ENCODE measurements around the gene RPL15.
A peak's percentile ranks its signal among the peaks of the same experiment; 100 is the strongest.

The RPL15 gene

GRCh38 chr3:23932571-23932970, 15.6 kb downstream of the RPL15 start:
- Histone ChIP-seq H3K4me1 (ENCODE audit: control insufficient read depth in 1 of 2, insufficient read depth in 2 of 2, low read length in 2 of 2) (no peaks in the 10 kb centered on the region), H3K27ac (ENCODE audit: low read length) (no peak overlapping the region), H3K36me3 (ENCODE audit: control insufficient read depth in 1 of 2, insufficient read depth in 2 of 2, low read length in 2 of 2) (no peaks in the 10 kb centered on the region), H3K4me3 (ENCODE audit: low read depth in 1 of 2, low read length in 2 of 2) (no peak overlapping the region), H3K27me3 (ENCODE audit: low read depth, low read length) (no peaks in the 10 kb centered on the region), H3K9me3 (ENCODE audit: control insufficient read depth in 1 of 2, low read length in 2 of 2) (no peaks in the 10 kb centered on the region)

DNA sequence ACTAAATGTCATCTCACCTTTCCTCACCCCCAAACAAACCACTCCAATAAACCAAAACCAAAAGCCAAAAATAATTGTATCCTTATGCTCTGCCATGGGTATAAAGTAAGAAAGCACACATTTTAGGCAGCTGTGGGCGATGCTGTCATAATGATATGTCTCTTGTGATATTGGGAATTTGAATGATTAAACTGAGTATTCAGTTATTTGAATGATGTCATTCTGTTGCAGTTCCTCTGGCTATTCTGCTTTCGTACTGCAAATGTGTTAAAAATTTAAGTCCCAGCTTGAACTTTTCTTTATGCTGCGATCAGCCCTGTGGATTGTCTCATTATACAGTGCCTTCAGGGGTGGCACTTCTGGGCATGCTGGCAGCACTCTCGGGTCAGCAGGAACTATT, 17.3 kb downstream of the RPL15 start:
- Histone ChIP-seq H3K9me3 (ENCODE audit: control insufficient read depth in 1 of 2, low read length in 2 of 2) (no peaks in the 10 kb centered on the region), H3K27me3 (ENCODE audit: low read depth, low read length) (no peaks in the 10 kb centered on the region), H3K4me3 (ENCODE audit: low read depth in 1 of 2, low read length in 2 of 2) (no peak overlapping the region), H3K4me1 (ENCODE audit: control insufficient read depth in 1 of 2, insufficient read depth in 2 of 2, low read length in 2 of 2) (no peaks in the 10 kb centered on the region), H3K36me3 (ENCODE audit: control insufficient read depth in 1 of 2, insufficient read depth in 2 of 2, low read length in 2 of 2) (no peaks in the 10 kb centered on the region), H3K27ac (ENCODE audit: low read length) (no peak overlapping the region)

GRCh38 chr3:23937296-23937695, 20.4 kb downstream of the RPL15 start:
- no peaks in the 10 kb centered on the region for H3K4me1 ChIP-seq (ENCODE audit: control insufficient read depth in 1 of 2, insufficient read depth in 2 of 2, low read length in 2 of 2)
- H3K27ac ChIP-seq (ENCODE audit: low read length): no peak overlapping the region
- no peak overlapping the region for H3K4me3 ChIP-seq (ENCODE audit: low read depth in 1 of 2, low read length in 2 of 2)
- H3K27me3 ChIP-seq (ENCODE audit: low read depth, low read length): no peaks in the 10 kb centered on the region
- no peaks in the 10 kb centered on the region for H3K36me3 ChIP-seq (ENCODE audit: control insufficient read depth in 1 of 2, insufficient read depth in 2 of 2, low read length in 2 of 2)
- no peaks in the 10 kb centered on the region for H3K9me3 ChIP-seq (ENCODE audit: control insufficient read depth in 1 of 2, low read length in 2 of 2)

DNA sequence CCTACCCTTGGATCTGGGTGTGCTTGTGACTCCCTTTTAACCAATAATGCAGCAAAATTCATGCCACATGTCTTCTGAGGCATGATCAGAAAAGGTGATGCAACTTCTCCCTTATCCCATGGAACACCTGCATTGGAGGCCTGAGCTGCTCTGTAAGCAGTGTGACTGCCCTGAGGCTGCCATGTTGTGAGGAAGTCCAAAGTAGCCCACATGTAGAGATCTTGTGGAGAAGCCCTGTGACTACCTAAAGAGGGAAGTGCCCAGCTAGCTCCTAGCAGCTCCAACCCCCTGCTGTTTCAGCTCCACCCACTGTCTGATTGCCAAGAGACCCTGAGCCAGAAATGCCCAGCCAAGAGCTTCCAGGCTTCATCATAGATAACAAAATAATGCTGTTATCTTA, 21.8 kb downstream of the RPL15 start:
- Histone ChIP-seq H3K36me3 (ENCODE audit: control insufficient read depth in 1 of 2, insufficient read depth in 2 of 2, low read length in 2 of 2) (no peaks in the 10 kb centered on the region), H3K4me3 (ENCODE audit: low read depth in 1 of 2, low read length in 2 of 2) (no peak overlapping the region), H3K27ac (ENCODE audit: low read length) (no peak overlapping the region), H3K9me3 (ENCODE audit: control insufficient read depth in 1 of 2, low read length in 2 of 2) (no peaks in the 10 kb centered on the region), H3K4me1 (ENCODE audit: control insufficient read depth in 1 of 2, insufficient read depth in 2 of 2, low read length in 2 of 2) (no peaks in the 10 kb centered on the region), H3K27me3 (ENCODE audit: low read depth, low read length) (no peaks in the 10 kb centered on the region)

DNA sequence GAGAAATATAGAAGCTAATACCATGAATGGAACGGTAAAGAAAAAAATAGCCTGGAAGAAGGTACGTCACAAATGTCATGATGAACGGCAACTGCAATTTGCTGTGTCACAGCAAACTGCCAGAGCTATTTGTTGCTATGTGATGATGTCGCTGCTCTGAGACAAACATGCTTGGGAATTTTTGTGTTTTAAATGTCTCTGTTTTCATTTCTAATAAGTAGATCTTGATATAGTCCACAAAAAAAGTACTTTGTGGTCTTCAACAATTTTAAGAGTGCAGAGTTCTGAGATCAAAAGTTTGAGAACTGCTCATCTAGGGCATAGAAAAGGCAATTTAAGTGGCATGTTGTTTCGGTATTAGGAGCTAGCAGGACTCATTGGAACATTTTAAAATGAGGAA, 23.8 kb downstream of the RPL15 start:
- Histone ChIP-seq H3K4me1 (ENCODE audit: control insufficient read depth in 1 of 2, insufficient read depth in 2 of 2, low read length in 2 of 2) (no peaks in the 10 kb centered on the region), H3K4me3 (ENCODE audit: low read depth in 1 of 2, low read length in 2 of 2) (no peak overlapping the region), H3K9me3 (ENCODE audit: control insufficient read depth in 1 of 2, low read length in 2 of 2) (no peaks in the 10 kb centered on the region), H3K27me3 (ENCODE audit: low read depth, low read length) (no peaks in the 10 kb centered on the region), H3K36me3 (ENCODE audit: control insufficient read depth in 1 of 2, insufficient read depth in 2 of 2, low read length in 2 of 2) (no peaks in the 10 kb centered on the region), H3K27ac (ENCODE audit: low read length) (no peak overlapping the region)

DNA sequence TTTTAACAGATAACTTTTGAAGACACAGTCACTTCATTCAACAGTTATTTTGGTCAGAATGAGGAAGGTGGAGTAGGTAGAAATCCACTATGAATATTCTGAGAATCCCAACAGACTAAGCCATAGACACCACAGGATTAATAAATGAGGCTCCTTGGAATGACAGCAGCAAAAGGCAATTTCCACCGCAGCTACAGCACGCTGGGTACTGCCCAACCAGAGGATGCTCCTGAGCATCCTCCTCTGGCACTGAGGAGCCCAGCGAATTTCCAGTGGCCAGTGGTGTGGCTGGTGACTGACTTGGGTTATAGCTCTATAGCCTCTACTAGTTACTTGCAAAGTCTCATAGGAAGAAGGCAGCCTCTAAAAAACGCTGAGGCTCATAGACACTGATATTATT, 24.5 kb downstream of the RPL15 start:
- Histone ChIP-seq H3K27me3 (ENCODE audit: low read depth, low read length) (no peaks in the 10 kb centered on the region), H3K4me3 (ENCODE audit: low read depth in 1 of 2, low read length in 2 of 2) (no peak overlapping the region), H3K27ac (ENCODE audit: low read length) (no peak overlapping the region), H3K4me1 (ENCODE audit: control insufficient read depth in 1 of 2, insufficient read depth in 2 of 2, low read length in 2 of 2) (peaks cover 0 to 1% of the 10 kb centered on the region in 2 donors), H3K36me3 (ENCODE audit: control insufficient read depth in 1 of 2, insufficient read depth in 2 of 2, low read length in 2 of 2) (no peaks in the 10 kb centered on the region), H3K9me3 (ENCODE audit: control insufficient read depth in 1 of 2, low read length in 2 of 2) (no peaks in the 10 kb centered on the region)

DNA sequence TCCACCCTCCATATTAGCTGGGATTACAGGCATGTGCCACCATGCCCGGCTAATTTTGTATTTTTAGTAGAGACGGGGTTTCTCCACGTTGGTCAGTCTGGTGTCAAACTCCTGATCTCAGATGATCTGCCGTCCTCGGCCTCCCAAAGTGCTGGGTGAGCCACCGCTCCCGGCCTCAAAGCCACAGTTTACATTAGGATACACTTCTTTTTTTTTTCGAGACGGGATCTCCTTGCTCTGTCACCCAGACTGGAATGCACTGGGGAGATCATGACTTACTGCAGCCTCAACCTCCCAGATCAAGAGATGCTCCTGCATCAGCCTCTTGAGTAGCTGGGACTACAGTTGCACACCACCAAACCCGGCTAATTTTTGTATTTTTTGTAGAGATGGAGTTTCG, 25.6 kb downstream of the RPL15 start:
- no peaks in the 10 kb centered on the region for H3K27me3 ChIP-seq (ENCODE audit: low read depth, low read length)
- no peak overlapping the region for H3K4me3 ChIP-seq (ENCODE audit: low read depth in 1 of 2, low read length in 2 of 2)
- no peak overlapping the region for H3K27ac ChIP-seq (ENCODE audit: low read length)
- no peaks in the 10 kb centered on the region for H3K36me3 ChIP-seq (ENCODE audit: control insufficient read depth in 1 of 2, insufficient read depth in 2 of 2, low read length in 2 of 2)
- peaks cover 7 to 9% of the 10 kb centered on the region in 2 donors for H3K4me1 ChIP-seq (ENCODE audit: control insufficient read depth in 1 of 2, insufficient read depth in 2 of 2, low read length in 2 of 2)
- no peaks in the 10 kb centered on the region for H3K9me3 ChIP-seq (ENCODE audit: control insufficient read depth in 1 of 2, low read length in 2 of 2)

GRCh38 chr3:23944007-23944783, 27.3 kb downstream of the RPL15 start:
- H3K27me3 ChIP-seq (ENCODE audit: low read depth, low read length): no peaks in the 10 kb centered on the region
- no peak overlapping the region for H3K27ac ChIP-seq (ENCODE audit: low read length)
- peaks cover 0 to 3% of the 10 kb centered on the region in 2 donors for H3K36me3 ChIP-seq (ENCODE audit: control insufficient read depth in 1 of 2, insufficient read depth in 2 of 2, low read length in 2 of 2)
- peaks cover 10 to 13% of the 10 kb centered on the region in 2 donors for H3K4me1 ChIP-seq (ENCODE audit: control insufficient read depth in 1 of 2, insufficient read depth in 2 of 2, low read length in 2 of 2)
- H3K4me3 ChIP-seq (ENCODE audit: low read depth in 1 of 2, low read length in 2 of 2): peak overlapping the region in 1 of 2 donors; percentile 28
- no peaks in the 10 kb centered on the region for H3K9me3 ChIP-seq (ENCODE audit: control insufficient read depth in 1 of 2, low read length in 2 of 2)

DNA sequence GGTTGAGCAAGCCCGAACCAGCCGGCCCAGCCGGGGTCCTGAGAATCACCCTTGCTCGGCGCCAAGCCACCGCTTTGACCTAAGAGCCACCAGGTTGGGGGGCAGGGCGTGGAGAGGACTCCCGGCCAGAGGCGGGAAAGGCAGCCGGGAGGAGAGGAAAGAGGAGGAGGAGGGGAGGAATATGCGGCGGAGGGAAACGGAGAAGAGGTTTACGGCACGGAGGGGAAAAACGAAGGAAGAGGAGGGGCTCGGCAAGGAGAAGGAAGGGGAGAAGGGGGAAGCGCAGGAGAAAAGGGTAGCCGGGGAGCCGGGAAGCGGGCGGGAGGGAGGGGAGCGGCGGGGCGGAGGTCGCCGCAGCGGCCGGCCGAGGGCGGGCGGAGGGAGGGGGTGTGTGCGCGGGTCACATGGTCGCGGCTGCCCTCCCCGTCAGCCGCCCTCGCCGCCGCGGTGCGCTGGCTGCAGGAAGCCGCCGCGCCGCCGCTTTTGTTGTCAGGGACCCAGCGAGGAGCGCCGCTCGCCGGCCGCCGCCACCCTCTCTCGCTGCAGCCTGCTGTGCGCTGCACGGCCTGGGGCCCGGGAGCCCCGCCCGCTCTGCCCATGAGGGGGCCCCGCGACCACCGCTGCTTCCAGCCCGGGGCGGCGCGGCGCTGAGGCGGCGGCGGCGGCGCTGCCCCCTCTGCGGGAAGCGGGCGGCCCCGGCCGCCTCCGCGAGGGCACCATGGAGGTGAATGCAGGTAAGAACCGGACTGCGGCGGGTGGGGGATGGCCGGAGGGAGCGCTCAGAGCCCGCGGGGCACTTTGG, 28.1 kb downstream of the RPL15 start, which contains the start of gene NR1D2:
TSS of gene NR1D2 (plus strand) at position 426 of the 802 bp plus-strand sequence. CDS start at position 719, 293 bp downstream.
- H3K4me1 ChIP-seq (ENCODE audit: control insufficient read depth in 1 of 2, insufficient read depth in 2 of 2, low read length in 2 of 2): peaks cover 17% of the 10 kb centered on the region in 2 donors
- H3K9me3 ChIP-seq (ENCODE audit: control insufficient read depth in 1 of 2, low read length in 2 of 2): no peaks in the 10 kb centered on the region
- H3K27me3 ChIP-seq (ENCODE audit: low read depth, low read length): no peaks in the 10 kb centered on the region
- H3K4me3 ChIP-seq (ENCODE audit: low read depth in 1 of 2, low read length in 2 of 2): peak within 1 kb of the TSS; percentile 84 to 85
- H3K27ac ChIP-seq (ENCODE audit: low read length): peak within 1 kb of the TSS; percentile 91
- peaks cover 0 to 3% of the 10 kb centered on the region in 2 donors for H3K36me3 ChIP-seq (ENCODE audit: control insufficient read depth in 1 of 2, insufficient read depth in 2 of 2, low read length in 2 of 2)

DNA sequence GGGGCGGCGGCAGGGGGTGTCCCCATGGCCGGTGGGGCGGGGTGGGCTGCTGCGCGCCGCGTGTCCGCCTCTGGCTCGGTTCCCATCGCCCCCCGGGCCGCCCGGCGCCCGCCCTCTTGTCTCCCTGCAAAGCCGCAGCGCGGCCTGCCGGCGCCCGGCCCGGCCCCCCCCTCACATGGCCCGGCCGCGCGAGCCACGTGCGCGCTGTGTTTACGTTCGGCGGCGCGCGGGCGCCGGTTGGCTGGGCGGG, 28.7 kb downstream of the RPL15 start:
- H3K4me1 ChIP-seq (ENCODE audit: control insufficient read depth in 1 of 2, insufficient read depth in 2 of 2, low read length in 2 of 2): peaks cover 18 to 21% of the 10 kb centered on the region in 2 donors
- no peaks in the 10 kb centered on the region for H3K9me3 ChIP-seq (ENCODE audit: control insufficient read depth in 1 of 2, low read length in 2 of 2)
- peak overlapping the region in 1 of 2 donors; percentile 84 for H3K4me3 ChIP-seq (ENCODE audit: low read depth in 1 of 2, low read length in 2 of 2)
- H3K27me3 ChIP-seq (ENCODE audit: low read depth, low read length): no peaks in the 10 kb centered on the region
- no peak overlapping the region for H3K27ac ChIP-seq (ENCODE audit: low read length)
- peaks cover 0 to 3% of the 10 kb centered on the region in 2 donors for H3K36me3 ChIP-seq (ENCODE audit: control insufficient read depth in 1 of 2, insufficient read depth in 2 of 2, low read length in 2 of 2)

GRCh38 chr3:23945913-23946687, 29.2 kb downstream of the RPL15 start:
- Histone ChIP-seq H3K4me3 (ENCODE audit: low read depth in 1 of 2, low read length in 2 of 2) (peak overlapping the region; percentile 84 to 85), H3K27me3 (ENCODE audit: low read depth, low read length) (no peaks in the 10 kb centered on the region), H3K9me3 (ENCODE audit: control insufficient read depth in 1 of 2, low read length in 2 of 2) (no peaks in the 10 kb centered on the region), H3K27ac (ENCODE audit: low read length) (peak overlapping the region; percentile 91), H3K4me1 (ENCODE audit: control insufficient read depth in 1 of 2, insufficient read depth in 2 of 2, low read length in 2 of 2) (peaks cover 18 to 21% of the 10 kb centered on the region in 2 donors), H3K36me3 (ENCODE audit: control insufficient read depth in 1 of 2, insufficient read depth in 2 of 2, low read length in 2 of 2) (peaks cover 0 to 3% of the 10 kb centered on the region in 2 donors)
